Gastrocnemius medialis (tissue), 4 donors: ENCODE results near the gene ITPKB. TPM values are rescaled to one million over a fixed set of nuclear protein-coding genes. Genes with fewer than 3 reads are reported as not detected.
A peak's percentile ranks its signal among the peaks of the same experiment; 100 is the strongest.

Experiments used
- ATAC-seq, 2 donors: fragments of 150-250 bp; one replicate each; pipeline ENCODE4 v1.9.1; 2016
- DNase-seq, 2 donors: peaks; one replicate each; pipeline ENCODE4 v3.0.0-alpha.2; 2019
- H3K27ac ChIP-seq, 4 donors: fragments of 200-600 bp; sonication (generic); 1 replicate in 1 of 4; 2 replicates in 3 of 4; pipeline ENCODE4 v1.5.1; 2016 to 2018; ENCODE audit warnings: mild to moderate bottlenecking in 2 of 4, moderate library complexity in 1 of 4
- H3K27me3 ChIP-seq, 3 donors: fragments of 200-600 bp; sonication (generic) in 2 of 3; 1 replicate in 1 of 3; 2 replicates in 2 of 3; pipeline versions ENCODE4 v1.5.1 to v1.6.0; 2016 to 2019; ENCODE audit warnings: mild to moderate bottlenecking in 1 of 3, moderate library complexity in 1 of 3
- H3K36me3 ChIP-seq, 2 donors: fragments of 200-600 bp; sonication (generic) in 1 of 2; one replicate each; pipeline ENCODE4 v1.5.1; 2017 to 2018
- H3K4me1 ChIP-seq, 2 donors: fragments of 200-600 bp; sonication (generic) in 1 of 2; one replicate each; pipeline ENCODE4 v1.5.1; 2016 to 2017; ENCODE audit warnings: mild to moderate bottlenecking in 2 of 2
- H3K4me3 ChIP-seq, 4 donors: fragments of 200-600 bp; sonication (generic) in 3 of 4; 1 replicate in 1 of 4; 2 replicates in 3 of 4; pipeline ENCODE4 v1.5.1; 2016 to 2019; ENCODE audit warnings: mild to moderate bottlenecking in 2 of 4
- H3K9me3 ChIP-seq, 3 donors: fragments of 200-600 bp; sonication (generic) in 2 of 3; 1 replicate in 1 of 3; 2 replicates in 2 of 3; pipeline ENCODE4 v1.5.1; 2016 to 2019
- POLR2A ChIP-seq, 2 donors: fragments of 450-650 bp; IDR thresholded peaks; one replicate each; pipeline ENCODE4 v1.6.1; 2017; ENCODE audit warnings: antibody characterized with exemption in 2 of 2, mild to moderate bottlenecking in 2 of 2, moderate library complexity in 2 of 2
- in situ Hi-C, 4 donors: fragments of 200-750 bp; cut with MboI; loops; one replicate each; pipeline versions ENCODE4 v1.15.0 to v1.8.0; 2017; ENCODE audit warnings: low sequenced_read_pairs in 4 of 4
- intact Hi-C: fragments of 100-400 bp; cut with DNase I; formaldehyde crosslinking; loops from one replicate; pipeline ENCODE4 v1.15.1; 2023; ENCODE audit warnings: low total_unique reads
- total RNA-seq, 4 donors: library from RNA; depleted of rRNA; stranded (reverse); fragments of >200 nt; gene quantifications; one replicate each; pipeline versions ENCODE4 v1.1.0 to v1.2.3, GENCODE V29; 2016
- TF ChIP-seq, protein P1 (sequence below), 5 experiments: fragments of 450-650 bp in 3 of 5; fragments of 200-600 bp in 2 of 5; sonication (generic) in 2 of 5; IDR thresholded peaks in 4 of 5; conservative IDR thresholded peaks in 1 of 5; 1 replicate in 4 of 5; 2 replicates in 1 of 5; pipeline ENCODE4 v1.5.1; 2016 to 2019; ENCODE audit warnings: antibody characterized with exemption in 5 of 5, mild to moderate bottlenecking in 3 of 5, moderate library complexity in 3 of 5

The ITPKB gene
- total RNA-seq, 4 donors from 2014 or later = 7.1 to 13.9 (median 7.8) TPM

- Histone ChIP-seq H3K27ac (peak overlapping the region in 3 of 4 donors; percentile 87 to 91 (median 88)), H3K27me3 (no peaks in the 10 kb centered on the region), H3K9me3 (no peaks in the 10 kb centered on the region), H3K36me3 (no peaks in the 10 kb centered on the region), H3K4me3 (peak overlapping the region; percentile 35 to 84 (median 82)), H3K4me1 (peaks cover 24 to 32% of the 10 kb centered on the region in 2 donors)
- in situ Hi-C loops (loop anchor here in 3 of 4 donors (5.0 to 10.0 kb wide), 2 partner anchors 90 to 93 kb away; no protein-coding TSS in a partner anchor), intact Hi-C loops (loop anchor here (5.0 kb wide), 2 partner anchors 77 to 97 kb away; no protein-coding TSS in a partner anchor)
- no peak for TF ChIP-seq POLR2A (IDR thresholded peaks at IDR 0.05)
- DNase-seq (no peak), ATAC-seq (no peak)
These were observed 4.4 kb downstream of the ITPKB start for GRCh38 chr1:226734611-226735153.

- in situ Hi-C loops = loop anchor here in 3 of 4 donors (5.0 to 10.0 kb wide), 2 partner anchors 91 to 93 kb away; no protein-coding TSS in a partner anchor
- Histone ChIP-seq H3K4me3 (peak overlapping the region; percentile 28 to 84 (median 60)), H3K27ac (peak overlapping the region; percentile 42 to 91 (median 70)), H3K36me3 (no peaks in the 10 kb centered on the region), H3K4me1 (peaks cover 22 to 32% of the 10 kb centered on the region in 2 donors), H3K9me3 (no peaks in the 10 kb centered on the region), H3K27me3 (no peaks in the 10 kb centered on the region)
- intact Hi-C loops = no loop called here
- ATAC-seq = no peak
- DNase-seq = no peak
- TF ChIP-seq, protein P1, sequence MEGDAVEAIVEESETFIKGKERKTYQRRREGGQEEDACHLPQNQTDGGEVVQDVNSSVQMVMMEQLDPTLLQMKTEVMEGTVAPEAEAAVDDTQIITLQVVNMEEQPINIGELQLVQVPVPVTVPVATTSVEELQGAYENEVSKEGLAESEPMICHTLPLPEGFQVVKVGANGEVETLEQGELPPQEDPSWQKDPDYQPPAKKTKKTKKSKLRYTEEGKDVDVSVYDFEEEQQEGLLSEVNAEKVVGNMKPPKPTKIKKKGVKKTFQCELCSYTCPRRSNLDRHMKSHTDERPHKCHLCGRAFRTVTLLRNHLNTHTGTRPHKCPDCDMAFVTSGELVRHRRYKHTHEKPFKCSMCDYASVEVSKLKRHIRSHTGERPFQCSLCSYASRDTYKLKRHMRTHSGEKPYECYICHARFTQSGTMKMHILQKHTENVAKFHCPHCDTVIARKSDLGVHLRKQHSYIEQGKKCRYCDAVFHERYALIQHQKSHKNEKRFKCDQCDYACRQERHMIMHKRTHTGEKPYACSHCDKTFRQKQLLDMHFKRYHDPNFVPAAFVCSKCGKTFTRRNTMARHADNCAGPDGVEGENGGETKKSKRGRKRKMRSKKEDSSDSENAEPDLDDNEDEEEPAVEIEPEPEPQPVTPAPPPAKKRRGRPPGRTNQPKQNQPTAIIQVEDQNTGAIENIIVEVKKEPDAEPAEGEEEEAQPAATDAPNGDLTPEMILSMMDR (IDR thresholded peaks at IDR 0.05 in 4 of 5, conservative IDR thresholded peaks at IDR 0.05 in 1 of 5) = no peak
- no peak for TF ChIP-seq POLR2A (IDR thresholded peaks at IDR 0.05)
These were observed 5.2 kb downstream of the ITPKB start for GRCh38 chr1:226733876-226734275.

DNA sequence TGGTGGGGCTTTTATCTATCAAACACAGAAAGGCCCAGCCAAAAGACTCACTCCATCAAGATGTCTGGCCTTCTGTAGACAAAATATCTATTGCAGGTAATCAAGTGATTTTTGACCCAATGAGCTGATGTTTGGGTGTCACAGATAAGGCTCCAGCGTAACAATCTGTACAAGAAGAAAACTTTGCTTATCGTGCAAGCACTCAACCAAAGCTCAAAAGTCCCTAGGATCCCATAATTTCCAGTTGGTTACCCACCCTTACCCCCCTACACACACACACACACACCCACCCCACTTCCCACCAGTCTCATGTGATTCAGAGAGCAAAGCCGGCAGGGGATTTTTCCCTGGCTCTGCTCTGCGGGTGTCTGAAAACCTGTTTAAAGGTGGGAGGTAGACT, 5.8 kb downstream of the ITPKB start:
- Histone ChIP-seq H3K27ac (peak overlapping the region; percentile 42 to 91 (median 70)), H3K4me1 (peaks cover 22 to 35% of the 10 kb centered on the region in 2 donors), H3K36me3 (no peaks in the 10 kb centered on the region), H3K27me3 (no peaks in the 10 kb centered on the region), H3K4me3 (peak overlapping the region; percentile 28 to 84 (median 60)), H3K9me3 (no peaks in the 10 kb centered on the region)
- DNase-seq (no peak), ATAC-seq (no peak)
- in situ Hi-C loops = loop anchor here in 3 of 4 donors (5.0 to 10.0 kb wide), 2 partner anchors 91 to 94 kb away; no protein-coding TSS in a partner anchor
- intact Hi-C loops = no loop called here
- no peak for TF ChIP-seq POLR2A (IDR thresholded peaks at IDR 0.05)

DNA sequence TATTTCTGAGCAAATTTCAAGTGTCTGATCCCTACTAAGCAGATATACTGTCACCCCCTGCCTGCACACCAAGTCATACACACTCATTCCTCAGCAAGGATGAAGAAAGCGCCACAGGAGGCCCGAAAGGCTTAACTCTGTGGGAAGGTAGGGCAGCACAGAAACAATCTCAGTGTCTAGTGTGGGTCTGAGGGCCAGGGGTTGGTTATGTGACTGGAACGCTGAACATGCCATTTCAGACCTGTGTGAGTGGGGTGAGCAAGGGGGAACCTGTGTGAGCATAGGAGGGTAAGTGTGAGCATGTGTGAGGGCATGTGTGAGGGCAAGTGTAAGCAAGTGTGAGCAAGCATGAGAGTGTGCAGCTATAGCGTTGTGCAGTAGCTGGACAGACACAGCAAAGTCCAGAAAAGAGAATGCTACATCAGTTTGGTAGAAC, 6.2 kb downstream of the ITPKB start:
- peaks cover 22 to 39% of the 10 kb centered on the region in 2 donors for H3K4me1 ChIP-seq
- in situ Hi-C loops = loop anchor here in 3 of 4 donors (5.0 to 10.0 kb wide), 2 partner anchors 92 to 94 kb away; no protein-coding TSS in a partner anchor

DNA sequence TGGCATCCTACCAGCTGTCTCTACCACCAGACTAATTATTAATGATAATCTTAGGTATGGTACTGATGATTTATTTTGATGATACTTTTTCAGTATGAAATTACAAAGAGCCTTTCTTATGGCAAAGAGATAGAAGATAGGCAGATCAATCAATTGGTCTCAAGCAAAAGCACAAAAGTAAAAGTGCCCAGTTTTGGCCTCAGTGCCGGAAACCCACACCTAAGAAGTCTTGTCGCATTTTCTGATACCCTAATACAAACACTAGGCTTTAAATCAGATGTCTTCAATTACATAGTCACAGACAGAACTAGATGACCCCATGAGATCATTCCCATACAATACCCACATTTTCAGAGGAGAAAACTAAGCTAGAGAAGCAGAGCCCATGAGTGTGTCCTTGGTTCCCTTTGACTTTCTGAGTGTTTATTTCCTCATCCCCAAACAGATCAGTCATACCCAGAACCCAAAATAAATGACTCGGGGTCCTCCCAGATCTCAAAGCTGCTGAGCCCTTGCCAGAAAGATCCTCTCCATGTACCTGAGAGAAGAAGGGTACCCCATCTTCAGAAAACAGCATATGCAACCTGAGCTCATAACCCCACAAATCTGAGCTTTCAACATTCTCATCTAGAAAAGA, 7.7 kb downstream of the ITPKB start:
- Histone ChIP-seq H3K27me3 (no peaks in the 10 kb centered on the region), H3K4me3 (peak overlapping the region in 3 of 4 donors; percentile 8 to 24 (median 8)), H3K36me3 (no peaks in the 10 kb centered on the region), H3K4me1 (peaks cover 22 to 38% of the 10 kb centered on the region in 2 donors), H3K9me3 (no peaks in the 10 kb centered on the region), H3K27ac (peak overlapping the region; percentile 3 to 88 (median 15))
- intact Hi-C loops (no loop called here), in situ Hi-C loops (loop anchor here in 3 of 4 donors (5.0 to 10.0 kb wide), 2 partner anchors 93 to 96 kb away; no protein-coding TSS in a partner anchor)
- TF ChIP-seq, protein P1 (IDR thresholded peaks at IDR 0.05 in 4 of 5, conservative IDR thresholded peaks at IDR 0.05 in 1 of 5) = no peak
- TF ChIP-seq POLR2A (IDR thresholded peaks at IDR 0.05) = no peak
- ATAC-seq (no peak), DNase-seq (no peak)

More for the DNA sequence above, 6.2 kb downstream of the ITPKB start:
- no peak for DNase-seq
- Histone ChIP-seq H3K36me3 (no peaks in the 10 kb centered on the region), H3K27ac (peak overlapping the region; percentile 42 to 91 (median 70)), H3K27me3 (no peaks in the 10 kb centered on the region), H3K9me3 (no peaks in the 10 kb centered on the region), H3K4me3 (peak overlapping the region; percentile 28 to 84 (median 60))
- ATAC-seq = no peak
- intact Hi-C loops = no loop called here
- TF ChIP-seq, protein P1 (IDR thresholded peaks at IDR 0.05 in 4 of 5, conservative IDR thresholded peaks at IDR 0.05 in 1 of 5) = no peak
- no peak for TF ChIP-seq POLR2A (IDR thresholded peaks at IDR 0.05)
